Inferior parietal cortex (tissue), 1 donor: ENCODE measurements around the gene TANK.

ENCODE experiments used
- DNase-seq: peaks from one replicate; pipeline ENCODE4 v3.0.0-alpha.2; 2016; ENCODE audit errors: extremely low spot score

Gene TANK

GRCh38 chr2:161133366-161133765 lies 26.9 kb upstream of the TANK start:
- no peak for DNase-seq

DNA sequence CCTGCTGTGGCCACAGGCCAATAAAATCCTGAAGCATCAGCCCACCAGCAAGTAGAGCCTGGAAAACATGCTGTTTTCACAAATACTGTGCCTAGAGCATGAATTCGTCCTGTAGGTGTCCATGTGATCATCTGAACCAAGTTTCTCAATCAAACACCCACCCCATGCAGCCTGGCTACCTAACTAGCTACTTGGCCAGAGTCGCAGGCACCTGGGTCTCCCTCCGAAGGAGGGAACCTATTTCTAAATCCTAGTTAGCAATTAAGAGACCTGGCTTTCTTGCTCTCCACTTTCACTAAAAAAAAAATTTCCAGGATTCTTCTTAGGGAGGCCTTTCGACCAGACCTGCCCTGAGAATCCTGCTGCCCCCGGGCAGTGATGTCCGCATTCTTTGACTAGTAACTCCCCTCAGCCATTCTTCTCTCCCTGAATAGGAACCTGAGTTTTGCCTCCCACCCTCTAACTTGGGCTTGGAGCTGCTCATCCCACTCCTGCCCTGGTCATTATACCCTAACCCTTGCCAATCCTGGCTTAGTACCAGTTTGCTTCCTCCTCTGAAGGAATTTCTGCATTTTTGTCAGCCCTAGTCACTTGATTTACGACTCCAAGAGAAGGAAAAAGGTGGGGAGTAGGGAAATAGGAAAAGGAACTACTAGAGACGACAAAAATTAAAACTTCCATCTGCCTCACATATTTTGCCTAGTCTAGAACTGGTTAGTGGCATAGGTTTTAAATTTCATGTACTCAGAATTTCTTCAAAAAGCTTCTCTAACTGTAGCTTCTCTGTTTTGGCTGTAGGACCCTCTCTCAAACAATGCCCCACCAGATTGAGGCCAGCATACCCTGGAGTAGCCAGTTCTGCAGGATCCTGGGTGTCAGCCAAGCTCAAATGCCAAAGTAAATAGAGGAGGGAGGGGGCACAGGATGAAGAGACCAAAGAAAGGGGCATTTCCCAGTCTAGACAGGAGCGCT lies 25.4 kb upstream of the TANK start:
- DNase-seq, result no peak

DNA sequence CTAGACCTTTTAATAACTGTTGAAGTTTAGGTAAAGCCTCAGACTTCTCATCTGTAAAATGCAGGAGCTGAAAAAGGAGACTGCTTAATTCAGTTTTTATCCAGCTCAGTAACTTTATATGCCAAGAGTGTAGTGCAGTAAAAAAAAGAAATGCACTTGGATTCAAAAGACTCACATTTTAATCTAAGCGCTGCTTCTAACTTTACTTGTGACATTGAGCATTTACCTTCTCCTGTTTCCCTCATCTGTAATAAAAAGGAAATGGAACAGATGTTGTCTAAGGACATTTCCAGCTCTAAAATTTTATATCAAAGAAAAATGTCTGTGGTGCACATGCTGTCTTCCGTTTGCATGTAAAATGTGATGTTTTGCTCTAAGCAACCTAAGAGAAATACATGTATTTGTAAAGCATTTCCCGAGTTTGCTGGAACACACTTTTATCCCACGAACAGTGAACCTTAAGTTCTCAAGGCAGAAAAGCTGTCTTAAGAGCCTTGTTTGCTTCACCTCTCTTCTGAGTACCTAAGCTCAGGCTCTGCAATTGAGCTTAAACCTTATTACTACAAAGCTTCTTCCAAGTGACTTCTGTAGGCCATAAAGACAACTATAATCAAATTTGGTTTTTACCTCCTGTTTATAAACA lies 24.2 kb upstream of the TANK start:
- no peak for DNase-seq

GRCh38 chr2:161136696-161137324 lies 23.4 kb upstream of the TANK start:
- DNase-seq, result peak; percentile 27

DNA sequence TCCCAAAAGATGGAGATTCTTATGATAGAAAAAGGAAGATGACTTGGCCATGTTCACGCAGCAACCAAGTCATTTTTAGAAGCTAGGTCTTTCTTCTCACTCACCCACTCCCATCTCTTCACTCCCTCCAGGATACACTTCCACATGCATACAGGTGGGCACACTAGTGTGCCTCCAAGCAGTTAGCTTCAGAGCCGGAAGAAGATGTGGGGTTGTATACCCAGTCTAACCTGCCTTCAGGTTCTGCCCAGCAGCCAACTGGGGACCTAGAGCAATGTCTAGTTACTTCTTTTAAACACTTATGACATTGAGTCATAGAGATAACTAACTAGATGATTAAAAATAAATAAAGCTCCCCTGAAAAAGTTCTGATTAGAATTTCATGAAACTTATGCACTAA lies 21.8 kb upstream of the TANK start:
- DNase-seq, result no peak

GRCh38 chr2:161139098-161139987 lies 20.9 kb upstream of the TANK start:
- DNase-seq, result no peak

- DNase-seq, result no peak
Observed at GRCh38 chr2:161141033-161141432, 19.2 kb upstream of the TANK start.

- DNase-seq, result no peak
Observed at GRCh38 chr2:161146209-161146775, 13.9 kb upstream of the TANK start.

DNA sequence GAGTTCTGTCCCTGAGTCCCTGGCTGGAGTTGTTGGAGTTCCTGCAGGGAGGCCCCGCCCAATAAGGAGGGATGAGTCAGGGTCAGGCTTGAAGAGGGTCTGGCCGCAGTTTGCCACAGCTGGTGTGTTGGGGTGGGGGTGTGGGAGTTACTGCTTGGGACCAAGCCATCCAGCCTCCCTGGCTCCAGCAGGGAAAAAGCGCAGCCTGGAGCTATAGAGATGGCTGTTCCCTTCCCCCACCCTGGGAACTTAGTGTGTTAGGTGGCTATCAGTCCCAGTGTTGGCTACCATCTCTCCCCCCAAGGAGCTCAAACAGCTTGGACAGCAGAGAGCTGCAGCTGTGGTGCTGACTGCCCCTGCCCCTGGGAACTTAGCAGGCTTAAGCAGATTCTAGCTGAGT lies 13.2 kb upstream of the TANK start:
- no peak for DNase-seq

DNA sequence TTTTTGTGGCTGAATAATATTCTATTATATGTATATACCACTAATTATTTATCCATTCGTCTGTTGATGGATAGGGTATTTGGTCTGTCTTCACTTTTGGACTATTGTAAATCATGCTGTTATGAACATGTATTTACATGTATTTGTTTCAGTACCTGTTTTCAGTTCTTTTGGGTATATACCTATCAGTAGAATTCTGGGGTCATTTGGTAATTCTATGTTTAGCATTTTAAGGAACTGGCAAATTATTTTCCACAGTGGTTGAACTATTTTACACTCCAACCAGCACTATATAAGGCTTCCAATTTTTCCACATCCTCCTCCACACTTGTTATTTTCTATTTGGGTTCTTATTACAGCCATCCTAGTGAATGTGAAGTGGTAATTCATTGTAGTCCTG lies 12.4 kb upstream of the TANK start:
- no peak for DNase-seq

- DNase-seq, result no peak
Observed at GRCh38 chr2:161150704-161151103, 9.5 kb upstream of the TANK start.

DNA sequence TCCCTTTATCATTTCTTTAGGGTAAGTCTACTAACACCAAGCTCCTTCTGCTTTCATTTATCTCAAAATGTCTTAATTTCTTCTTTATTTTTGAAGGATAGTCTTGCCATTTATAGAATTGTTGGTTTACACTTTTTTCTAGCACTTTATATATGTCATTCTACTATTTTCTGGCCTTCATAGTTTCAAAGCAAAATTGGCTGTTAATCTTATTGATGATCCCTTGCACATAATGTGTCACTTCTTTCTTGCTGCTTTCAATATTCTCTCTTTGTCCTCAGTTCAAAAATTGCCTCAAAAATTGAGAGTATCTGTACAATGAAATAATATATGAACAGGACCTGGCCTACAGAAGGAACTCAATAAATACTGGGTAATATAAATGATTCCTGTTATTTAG lies 7.9 kb upstream of the TANK start:
- DNase-seq, result no peak

GRCh38 chr2:161158882-161159281 lies 1.3 kb upstream of the TANK start:
- no peak for DNase-seq

GRCh38 chr2:161159456-161160225 lies 587 bp upstream of the TANK start:
- no peak for DNase-seq

- DNase-seq, result peak; percentile 69
Observed at GRCh38 chr2:161161074-161161706, 962 bp downstream of the TANK start.

GRCh38 chr2:161163440-161163839 lies 3.2 kb downstream of the TANK start:
- DNase-seq, result no peak

DNA sequence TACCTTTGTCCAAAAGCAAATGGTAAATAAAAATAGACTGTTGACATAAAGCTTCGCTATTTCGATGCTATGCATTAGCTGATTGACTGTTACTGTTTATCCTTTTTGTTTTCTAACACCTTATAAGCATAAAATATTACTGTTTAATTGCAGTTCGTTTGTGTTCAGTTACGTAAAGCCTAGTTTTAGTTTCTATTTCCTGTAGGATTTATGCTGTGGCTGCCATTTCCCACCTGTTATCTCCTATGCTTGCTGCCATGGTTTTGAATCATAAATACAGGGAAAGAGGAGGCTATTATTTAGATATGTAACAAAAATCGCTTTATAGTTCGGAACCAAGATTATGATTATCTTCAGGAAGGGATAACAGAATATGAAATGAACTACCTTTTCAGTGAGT lies 3.9 kb downstream of the TANK start:
- DNase-seq, result no peak

DNA sequence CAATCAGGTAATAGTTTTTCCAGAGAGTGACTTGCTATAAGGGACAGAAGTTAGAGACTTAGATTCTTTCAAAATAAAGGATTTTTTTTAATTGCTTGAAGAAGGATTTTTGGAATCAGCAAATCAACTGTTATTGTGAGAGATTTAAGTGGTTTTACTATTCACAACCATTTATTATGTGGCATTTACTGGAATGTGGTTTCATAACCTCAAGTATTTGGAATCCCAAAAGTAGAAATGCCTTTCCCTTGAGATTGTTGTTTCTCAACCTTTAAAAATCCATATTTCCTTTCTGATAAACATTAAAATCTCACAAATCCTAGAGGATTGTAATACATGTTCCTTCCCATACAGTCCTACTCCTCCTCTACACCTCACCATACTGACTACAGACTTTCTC lies 5.0 kb downstream of the TANK start:
- DNase-seq, result no peak

GRCh38 chr2:161165811-161166210 lies 5.6 kb downstream of the TANK start:
- DNase-seq, result no peak
